ENCODE results near the gene ITGAV.

DNA sequence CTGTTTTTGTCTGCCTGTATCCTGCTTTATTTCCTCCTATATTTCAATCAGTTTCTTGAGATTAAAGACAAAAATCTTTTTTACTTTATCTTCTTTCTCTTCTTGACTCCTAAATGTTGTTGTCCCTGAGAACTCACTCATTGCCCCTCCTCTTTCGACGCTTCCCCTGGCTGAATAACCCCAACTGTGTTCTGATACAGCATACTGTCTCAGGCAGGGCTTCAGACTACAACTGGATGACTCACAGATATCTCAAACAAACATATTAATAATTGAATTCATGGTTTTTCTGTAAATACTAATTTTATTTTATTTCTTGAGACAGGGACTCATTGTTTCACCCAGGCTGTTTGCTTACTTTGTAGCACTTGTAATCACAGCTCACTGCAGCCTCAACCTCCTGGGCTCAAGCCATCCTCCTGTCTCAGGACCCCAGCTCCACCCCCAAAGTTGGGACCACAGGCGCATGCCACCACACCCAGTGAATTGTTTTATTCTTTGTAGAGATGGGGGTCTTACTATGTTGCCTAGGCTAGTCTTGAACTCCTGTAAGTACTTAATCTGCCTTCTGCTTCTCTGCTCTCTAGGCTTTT lies 9.4 kb downstream of the ITGAV start:
- TF ChIP-seq, protein P1, sequence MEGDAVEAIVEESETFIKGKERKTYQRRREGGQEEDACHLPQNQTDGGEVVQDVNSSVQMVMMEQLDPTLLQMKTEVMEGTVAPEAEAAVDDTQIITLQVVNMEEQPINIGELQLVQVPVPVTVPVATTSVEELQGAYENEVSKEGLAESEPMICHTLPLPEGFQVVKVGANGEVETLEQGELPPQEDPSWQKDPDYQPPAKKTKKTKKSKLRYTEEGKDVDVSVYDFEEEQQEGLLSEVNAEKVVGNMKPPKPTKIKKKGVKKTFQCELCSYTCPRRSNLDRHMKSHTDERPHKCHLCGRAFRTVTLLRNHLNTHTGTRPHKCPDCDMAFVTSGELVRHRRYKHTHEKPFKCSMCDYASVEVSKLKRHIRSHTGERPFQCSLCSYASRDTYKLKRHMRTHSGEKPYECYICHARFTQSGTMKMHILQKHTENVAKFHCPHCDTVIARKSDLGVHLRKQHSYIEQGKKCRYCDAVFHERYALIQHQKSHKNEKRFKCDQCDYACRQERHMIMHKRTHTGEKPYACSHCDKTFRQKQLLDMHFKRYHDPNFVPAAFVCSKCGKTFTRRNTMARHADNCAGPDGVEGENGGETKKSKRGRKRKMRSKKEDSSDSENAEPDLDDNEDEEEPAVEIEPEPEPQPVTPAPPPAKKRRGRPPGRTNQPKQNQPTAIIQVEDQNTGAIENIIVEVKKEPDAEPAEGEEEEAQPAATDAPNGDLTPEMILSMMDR (IDR thresholded peaks at IDR 0.05; ENCODE audit: low read depth, low read length), result no peak
- no peak for TF ChIP-seq EZH2phosphoT487 (IDR thresholded peaks at IDR 0.05; ENCODE audit: low read depth)
